H1 (cell line): ENCODE measurements around the gene ZNF813. TPM values are rescaled to one million over a fixed set of nuclear protein-coding genes. Genes with fewer than 3 reads are reported as not detected.
A peak's percentile ranks its signal among the peaks of the same experiment; 100 is the strongest.

Experiments used
- CTCF ChIA-PET: fragments of 300-600 bp; sonication (Branson Sonifier 250); formaldehyde crosslinking; loops from one replicate; lab custom pipeline; 2021; ENCODE audit not compliant: partially characterized antibody; lab: Charles Lee
- POLR2A ChIA-PET: fragments of 300-600 bp; sonication (Branson Sonifier 250); formaldehyde crosslinking; loops from one replicate; lab custom pipeline; 2021; ENCODE audit warnings: inconsistent platforms; ENCODE audit not compliant: partially characterized antibody; lab: Charles Lee
- DNase-seq, 2 experiments: peaks; one replicate each; pipeline versions ENCODE4 v3.0.0 to v3.0.0-alpha.2; 2010 to 2022; ENCODE audit warnings: low spot score in 2 of 2, low read depth in 1 of 2, mixed read lengths in 1 of 2
- FAIRE-seq: peaks from 2 replicates; lab custom pipeline; 2011; peaks lifted over from hg19 to GRCh38; lab: Jason Lieb, UNC
- H2AFZ ChIP-seq: 2 replicates; pipeline ENCODE4 v1.8.1; 2012; ENCODE audit warnings: low read length, inconsistent platforms
- H2AK5ac ChIP-seq: 2 replicates; pipeline ENCODE4 v1.6.1; 2013; ENCODE audit warnings: low read depth, low read length
- H2BK120ac ChIP-seq: replicated peaks from 2 replicates; pipeline ENCODE3; 2013; ENCODE audit warnings: low read depth, low read length, inconsistent platforms
- H2BK12ac ChIP-seq: 2 replicates; pipeline ENCODE4 v1.6.1; 2013; ENCODE audit warnings: low read depth, low read length
- H2BK15ac ChIP-seq: 2 replicates; pipeline ENCODE4 v1.6.1; 2013; ENCODE audit warnings: low read length
- H2BK20ac ChIP-seq: 2 replicates; pipeline ENCODE4 v1.6.1; 2013; ENCODE audit warnings: low read length
- H2BK5ac ChIP-seq: 2 replicates; pipeline ENCODE4 v1.6.1; 2013; ENCODE audit warnings: low read depth, low read length
- H3K14ac ChIP-seq: 2 replicates; pipeline ENCODE4 v1.6.1; 2013; ENCODE audit warnings: inconsistent platforms; ENCODE audit not compliant: insufficient read length
- H3K18ac ChIP-seq: 2 replicates; pipeline ENCODE4 v1.6.1; 2013; ENCODE audit warnings: low read length; ENCODE audit errors: extremely low read depth
- H3K23ac ChIP-seq: 2 replicates; pipeline ENCODE4 v1.6.1; 2013; ENCODE audit warnings: inconsistent platforms; ENCODE audit not compliant: insufficient read length
- H3K23me2 ChIP-seq: 2 replicates; pipeline ENCODE4 v1.6.1; 2013; ENCODE audit warnings: low read depth, low read length
- H3K27ac ChIP-seq: 2 replicates; pipeline ENCODE4 v1.6.1; 2011; ENCODE audit warnings: low read depth, low read length, inconsistent platforms
- H3K27me3 ChIP-seq, 4 experiments: replicated peaks in 1 of 4; 1 replicate in 1 of 4; 2 replicates in 3 of 4; pipeline versions ENCODE4 v1.6.1 to v1.8.1; 2011 to 2013; ENCODE audit warnings: low read length in 3 of 4, mild to moderate bottlenecking in 3 of 4, inconsistent platforms in 2 of 4, mixed read lengths in 2 of 4, moderate library complexity in 1 of 4; ENCODE audit not compliant: control insufficient read depth in 3 of 4, insufficient read depth in 3 of 4; ENCODE audit errors: extremely low read depth in 1 of 4
- H3K36me3 ChIP-seq, 4 experiments: 2 replicates each; pipeline versions ENCODE4 v1.6.1 to v1.8.1; 2011 to 2013; ENCODE audit warnings: mild to moderate bottlenecking in 4 of 4, low read length in 3 of 4, moderate library complexity in 2 of 4, control low read depth in 1 of 4, inconsistent platforms in 1 of 4; ENCODE audit not compliant: insufficient read depth in 4 of 4, control insufficient read depth in 2 of 4
- H3K4ac ChIP-seq: replicated peaks from 2 replicates; pipeline ENCODE3; 2013; ENCODE audit warnings: low read length, low read depth, mixed read lengths, inconsistent platforms; ENCODE audit not compliant: insufficient read length
- H3K4me1 ChIP-seq, 4 experiments: replicated peaks in 1 of 4; 1 replicate in 1 of 4; 2 replicates in 3 of 4; pipeline versions ENCODE4 v1.6.1 to v1.8.1; 2011 to 2013; ENCODE audit warnings: low read length in 3 of 4, inconsistent platforms in 2 of 4, mixed read lengths in 1 of 4; ENCODE audit not compliant: insufficient read depth in 4 of 4, control insufficient read depth in 3 of 4
- H3K4me2 ChIP-seq, 2 experiments: 2 replicates each; pipeline versions ENCODE4 v1.6.1 to v1.8.1; 2011 to 2013; ENCODE audit warnings: low read depth in 2 of 2, low read length in 2 of 2, control low read depth in 1 of 2, inconsistent platforms in 1 of 2, mild to moderate bottlenecking in 1 of 2; ENCODE audit not compliant: insufficient read depth in 1 of 2
- H3K4me3 ChIP-seq, 4 experiments: fragments of 200-600, 300-600 bp in 1 of 4; sonication (generic), shearing (Covaris generic), sonication (Bioruptor Twin) in 1 of 4; 2 replicates each; pipeline versions ENCODE4 v1.5.1 to v1.8.1; 2011 to 2016; ENCODE audit warnings: low read length in 4 of 4, low read depth in 3 of 4, control low read depth in 2 of 4, inconsistent platforms in 2 of 4, mild to moderate bottlenecking in 2 of 4, mixed read lengths in 1 of 4, moderate library complexity in 1 of 4; ENCODE audit not compliant: insufficient read depth in 2 of 4; ENCODE audit errors: extremely low read depth in 1 of 4
- H3K56ac ChIP-seq: replicated peaks from 2 replicates; pipeline ENCODE3; 2013; ENCODE audit warnings: low read depth, mild to moderate bottlenecking, mixed read lengths, low read length, inconsistent platforms; ENCODE audit not compliant: insufficient read length
- H3K79me1 ChIP-seq: 2 replicates; pipeline ENCODE4 v1.6.1; 2013; ENCODE audit warnings: low read depth, low read length, control low read depth
- H3K79me2 ChIP-seq, 2 experiments: 2 replicates each; pipeline versions ENCODE4 v1.6.1 to v1.8.1; 2012 to 2013; ENCODE audit warnings: low read length in 2 of 2, mild to moderate bottlenecking in 2 of 2, inconsistent platforms in 1 of 2; ENCODE audit not compliant: insufficient read depth in 2 of 2, control insufficient read depth in 1 of 2
- H3K9ac ChIP-seq, 4 experiments: replicated peaks in 1 of 4; 1 replicate in 1 of 4; 2 replicates in 3 of 4; pipeline versions ENCODE4 v1.6.1 to v1.8.1; 2011 to 2013; ENCODE audit warnings: low read depth in 3 of 4, low read length in 3 of 4, control low read depth in 2 of 4, mild to moderate bottlenecking in 2 of 4, moderate library complexity in 2 of 4, inconsistent platforms in 1 of 4; ENCODE audit errors: extremely low read depth in 1 of 4
- H3K9me3 ChIP-seq, 2 experiments: 2 replicates each; pipeline versions ENCODE4 v1.6.1 to v1.8.1; 2012 to 2013; ENCODE audit warnings: mild to moderate bottlenecking in 2 of 2, moderate library complexity in 2 of 2, control low read depth in 1 of 2, inconsistent platforms in 1 of 2, low read depth in 1 of 2, low read length in 1 of 2, mixed read lengths in 1 of 2; ENCODE audit not compliant: insufficient read depth in 2 of 2
- H4K20me1 ChIP-seq, 2 experiments: replicated peaks in 1 of 2; 2 replicates each; pipeline versions ENCODE3 to v1.8.1; 2011 to 2013; ENCODE audit warnings: inconsistent platforms in 2 of 2, low read length in 2 of 2, mild to moderate bottlenecking in 1 of 2; ENCODE audit not compliant: insufficient read depth in 2 of 2, control insufficient read depth in 1 of 2
- H4K5ac ChIP-seq: 2 replicates; pipeline ENCODE4 v1.6.1; 2013; ENCODE audit warnings: low read length, low read depth, mixed read lengths, inconsistent platforms; ENCODE audit not compliant: insufficient read length
- H4K8ac ChIP-seq: 2 replicates; pipeline ENCODE4 v1.8.0; 2013; ENCODE audit warnings: mild to moderate bottlenecking, moderate library complexity, low read length, inconsistent platforms; ENCODE audit not compliant: insufficient read depth; ENCODE audit errors: extremely low read depth
- H4K91ac ChIP-seq: replicated peaks from 2 replicates; pipeline ENCODE3; 2013; ENCODE audit warnings: low read length, mixed read lengths, inconsistent platforms; ENCODE audit not compliant: insufficient read length
- CREB1 ChIP-seq: IDR thresholded peaks from 2 replicates; pipeline ENCODE4 v1.6.1; 2012; ENCODE audit warnings: inconsistent platforms
- CTCF ChIP-seq, 3 experiments: IDR thresholded peaks; 1 replicate in 2 of 3; 2 replicates in 1 of 3; pipeline versions ENCODE4 v1.5.1 to v1.6.1; 2011; ENCODE audit warnings: low read length in 3 of 3, mild to moderate bottlenecking in 3 of 3, inconsistent platforms in 2 of 3, low read depth in 1 of 3, moderate library complexity in 1 of 3; ENCODE audit not compliant: insufficient read depth in 1 of 3; ENCODE audit errors: control extremely low read depth in 1 of 3
- EGR1 ChIP-seq: IDR thresholded peaks from 2 replicates; pipeline ENCODE4 v1.6.1; 2011; ENCODE audit warnings: low read depth, low read length, borderline replicate concordance
- EZH2 ChIP-seq: fragments of 200-600 bp; sonication (generic); IDR thresholded peaks from 2 replicates; pipeline ENCODE4 v1.7.1; 2012; ENCODE audit warnings: low read depth, mild to moderate bottlenecking, moderate library complexity, low read length, inconsistent platforms; ENCODE audit not compliant: severe bottlenecking
- HDAC6 ChIP-seq: IDR thresholded peaks from one replicate; pipeline ENCODE4 v1.7.1; 2012; ENCODE audit warnings: low read depth, mild to moderate bottlenecking, inconsistent platforms, low read length, moderate library complexity
- MAX ChIP-seq: IDR thresholded peaks from 2 replicates; pipeline ENCODE4 v1.6.1; 2012; ENCODE audit warnings: inconsistent platforms
- PHF8 ChIP-seq: fragments of 200-600 bp; sonication (generic); conservative IDR thresholded peaks from 2 replicates; pipeline ENCODE4 v1.7.1; 2012; ENCODE audit warnings: low read depth, mild to moderate bottlenecking, inconsistent platforms, low read length, moderate library complexity
- SP1 ChIP-seq: IDR thresholded peaks from 2 replicates; pipeline ENCODE4 v1.6.1; 2011; ENCODE audit warnings: low read depth, low read length
- YY1 ChIP-seq: IDR thresholded peaks from 2 replicates; pipeline ENCODE4 v1.6.1; 2011; ENCODE audit warnings: low read depth, mild to moderate bottlenecking, low read length
- WGBS, 2 experiments: shearing (Covaris generic) in 1 of 2; methylation state at CpG; one replicate each; pipeline versions ENCODE4 v1.1.6 to v1.1.7; 2013 to 2015; ENCODE audit warnings: low lambda C conversion rate in 2 of 2, mixed read lengths in 2 of 2, inconsistent platforms in 1 of 2, low coverage in 1 of 2, missing lambda C conversion rate in 1 of 2; ENCODE audit not compliant: insufficient replicate concordance in 2 of 2, insufficient coverage in 1 of 2, insufficient read length in 1 of 2; ENCODE audit errors: extremely low coverage in 1 of 2, missing lambda C conversion rate in 1 of 2; 5-methylcytosine and 5-hydroxymethylcytosine counted together
- polyA plus RNA-seq, 7 experiments: library from polyadenylated mRNA; depleted of rRNA in 3 of 7; stranded (reverse) in 5 of 7; unstranded in 2 of 7; fragments of >200 nt in 5 of 7; fragments of 200-250 nt in 2 of 7; gene quantifications; 1 replicate in 5 of 7; 2 replicates in 1 of 7; 4 replicates in 1 of 7; pipeline versions ENCODE4 v1.2.1 to v1.2.3, GENCODE V29; 2011 to 2013; ENCODE audit warnings: missing spikeins in 2 of 7, mixed read lengths in 2 of 7
- total RNA-seq: library from RNA; stranded (reverse); fragmentation: NEBNext Ultra II Directional; extraction: Animal tissue kit (Norgen Biotek cat#: 25700); gene quantifications from 2 replicates; pipeline ENCODE4 v1.2.1, GENCODE V29; 2021

The ZNF813 gene
- total and polyA plus RNA-seq, 2 of the 8 experiments (the other 6 are each of a cell fraction or from before 2014, with no cell fraction given): 2.9 to 22.1 TPM

GRCh38 chr19:53424968-53425597 is 42.5 kb upstream of the ZNF813 start:
- H3K4me2 ChIP-seq: no peak overlapping the region
- no peak overlapping the region for H4K5ac ChIP-seq
- no peak overlapping the region for H3K23ac ChIP-seq
- no peak overlapping the region for H3K56ac ChIP-seq
- H3K23me2 ChIP-seq: no peaks in the 10 kb centered on the region
- no peak overlapping the region for H4K91ac ChIP-seq
- CTCF ChIA-PET: interaction anchor here (0.6 to 2.8 kb wide), 30 partner anchors 9 to 902 kb away, joined by 3 to 15 read pairs (median 4); no protein-coding TSS in a partner anchor
- H2BK120ac ChIP-seq: no peak overlapping the region
- no peaks in the 10 kb centered on the region for H3K36me3 ChIP-seq
- WGBS, 2 experiments: 46% methylated on average over 9 of the region's 9 CpGs; no CpG with 5 or more reads in 1 of the 2 experiments
- DNase-seq (peak; percentile 39 to 84), FAIRE-seq (peak; percentile 96)
- H3K18ac ChIP-seq: no peak overlapping the region
- H3K4me3 ChIP-seq: no peak overlapping the region
- H2BK20ac ChIP-seq: no peak overlapping the region
- H2BK12ac ChIP-seq: no peak overlapping the region
- H3K4me1 ChIP-seq: peaks cover 0 to 2% (median 0%) of the 10 kb centered on the region in 4 experiments; a peak in 2 of 7 replicates
- H4K8ac ChIP-seq: no peak overlapping the region
- no peaks in the 10 kb centered on the region for H3K79me2 ChIP-seq
- no peak overlapping the region for H2BK15ac ChIP-seq
- POLR2A ChIA-PET: interaction anchor here (0.8 to 0.9 kb wide), 3 partner anchors 38 to 95 kb away, joined by 3 to 4 read pairs (median 3); no protein-coding TSS in a partner anchor
- no peaks in the 10 kb centered on the region for H3K9me3 ChIP-seq
- H2BK5ac ChIP-seq: no peak overlapping the region
- no peak overlapping the region for H3K9ac ChIP-seq
- no peak overlapping the region for H2AK5ac ChIP-seq
- H3K27me3 ChIP-seq: no peaks in the 10 kb centered on the region
- no peak overlapping the region for H3K27ac ChIP-seq
- no peaks in the 10 kb centered on the region for H4K20me1 ChIP-seq
- no peak overlapping the region for H3K4ac ChIP-seq
- no peaks in the 10 kb centered on the region for H3K79me1 ChIP-seq
- no peak overlapping the region for H2AFZ ChIP-seq
- no peak overlapping the region for H3K14ac ChIP-seq
- TF ChIP-seq MAX (peak; percentile 24; the same call in 1 of the 2 replicates), EZH2 (no peak), YY1 (0 out of 2 replicates have a peak, but pooled peaks have one; percentile 11), CREB1 (0 out of 2 replicates have a peak, but pooled peaks have one; percentile 13), PHF8 (no peak), HDAC6 (no peak), SP1 (0 out of 2 replicates have a peak, but pooled peaks have one; percentile 24), CTCF (IDR thresholded peaks at IDR 0.05; ENCODE audit: control extremely low read depth in 1 of 3, insufficient read depth in 1 of 3, low read depth in 1 of 3, low read length in 3 of 3) (peak; percentile 84 to 97 (median 90)), EGR1 (peak; percentile 70; the same call in 1 of the 2 replicates)
